Measurements from ENCODE around the gene TMEM200C. TPM values are rescaled to one million over a fixed set of nuclear protein-coding genes. Genes with fewer than 3 reads are reported as not detected.
A peak's percentile ranks its signal among the peaks of the same experiment; 100 is the strongest.

Gene TMEM200C
- total RNA-seq, 4 donors from 2014 or later, result 0.12 to 0.19 TPM; not detected in 2

DNA sequence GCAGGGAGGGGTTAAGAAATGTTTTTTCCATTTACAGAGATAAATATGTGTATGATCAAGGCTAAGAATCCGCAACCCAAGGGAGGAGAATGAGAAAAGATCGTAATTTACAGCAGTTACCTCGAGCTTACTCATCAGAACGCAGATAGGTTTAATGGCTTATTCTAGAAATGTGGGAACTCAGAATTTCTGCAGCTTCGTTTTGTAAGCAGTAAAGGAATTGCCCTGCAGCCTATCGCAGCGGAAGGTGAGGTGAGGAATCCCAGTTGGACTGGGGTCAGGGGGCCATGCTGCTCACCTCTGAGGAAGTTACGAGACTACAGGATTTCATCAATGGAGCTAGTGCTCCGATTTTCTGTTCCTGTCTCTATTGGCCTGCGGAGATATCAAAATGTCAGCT, 8.1 kb upstream of the TMEM200C start:
- TF ChIP-seq, protein P1, sequence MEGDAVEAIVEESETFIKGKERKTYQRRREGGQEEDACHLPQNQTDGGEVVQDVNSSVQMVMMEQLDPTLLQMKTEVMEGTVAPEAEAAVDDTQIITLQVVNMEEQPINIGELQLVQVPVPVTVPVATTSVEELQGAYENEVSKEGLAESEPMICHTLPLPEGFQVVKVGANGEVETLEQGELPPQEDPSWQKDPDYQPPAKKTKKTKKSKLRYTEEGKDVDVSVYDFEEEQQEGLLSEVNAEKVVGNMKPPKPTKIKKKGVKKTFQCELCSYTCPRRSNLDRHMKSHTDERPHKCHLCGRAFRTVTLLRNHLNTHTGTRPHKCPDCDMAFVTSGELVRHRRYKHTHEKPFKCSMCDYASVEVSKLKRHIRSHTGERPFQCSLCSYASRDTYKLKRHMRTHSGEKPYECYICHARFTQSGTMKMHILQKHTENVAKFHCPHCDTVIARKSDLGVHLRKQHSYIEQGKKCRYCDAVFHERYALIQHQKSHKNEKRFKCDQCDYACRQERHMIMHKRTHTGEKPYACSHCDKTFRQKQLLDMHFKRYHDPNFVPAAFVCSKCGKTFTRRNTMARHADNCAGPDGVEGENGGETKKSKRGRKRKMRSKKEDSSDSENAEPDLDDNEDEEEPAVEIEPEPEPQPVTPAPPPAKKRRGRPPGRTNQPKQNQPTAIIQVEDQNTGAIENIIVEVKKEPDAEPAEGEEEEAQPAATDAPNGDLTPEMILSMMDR (IDR thresholded peaks at IDR 0.05), result no peak
- no peak for ATAC-seq (ENCODE audit: low FRiP score)
- DNase-seq (ENCODE audit: low spot score), result no peak

DNA sequence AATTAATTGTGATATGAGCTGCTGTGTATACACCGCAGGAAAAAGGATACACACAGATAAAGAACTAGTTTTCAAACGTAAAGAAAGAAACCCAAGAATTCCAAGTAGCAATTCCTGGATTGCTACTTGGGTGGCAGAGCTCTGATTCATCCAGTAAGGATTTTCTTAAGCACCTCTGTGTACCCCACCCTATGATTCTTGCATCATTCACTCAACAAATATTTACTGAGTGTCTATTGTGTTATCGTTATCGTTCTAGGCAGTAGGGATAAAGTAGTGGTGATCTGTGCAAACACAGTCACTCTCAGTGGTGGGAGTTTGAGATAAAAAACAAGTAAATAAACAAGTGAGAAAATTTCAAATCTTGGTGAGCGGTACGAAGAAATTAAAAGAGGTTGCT, 4.9 kb upstream of the TMEM200C start:
- TF ChIP-seq, protein P1 (IDR thresholded peaks at IDR 0.05), result no peak
- DNase-seq (ENCODE audit: low spot score) (no peak), ATAC-seq (ENCODE audit: low FRiP score) (no peak)

DNA sequence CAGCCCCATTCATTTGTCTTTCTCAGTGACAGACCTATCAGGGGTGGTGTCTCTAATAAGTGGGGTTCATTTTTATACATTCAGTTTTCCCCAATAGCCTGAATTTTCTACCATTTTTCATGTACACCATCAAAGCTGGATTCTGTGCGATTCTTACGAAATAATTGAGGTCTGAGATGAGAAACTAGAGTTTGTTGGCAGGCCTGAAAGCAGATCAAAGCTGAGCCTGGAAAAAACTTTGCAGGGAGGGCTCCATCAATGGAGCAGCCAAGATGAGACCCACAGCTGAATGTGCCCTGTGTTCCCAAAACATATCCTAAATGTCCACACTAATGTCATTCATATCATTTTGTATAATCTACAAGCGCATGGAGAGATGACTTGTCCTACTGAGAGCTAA, 4.5 kb upstream of the TMEM200C start:
- TF ChIP-seq, protein P1 (IDR thresholded peaks at IDR 0.05), result no peak
- DNase-seq (ENCODE audit: low spot score), result no peak
- no peak for ATAC-seq (ENCODE audit: low FRiP score)

DNA sequence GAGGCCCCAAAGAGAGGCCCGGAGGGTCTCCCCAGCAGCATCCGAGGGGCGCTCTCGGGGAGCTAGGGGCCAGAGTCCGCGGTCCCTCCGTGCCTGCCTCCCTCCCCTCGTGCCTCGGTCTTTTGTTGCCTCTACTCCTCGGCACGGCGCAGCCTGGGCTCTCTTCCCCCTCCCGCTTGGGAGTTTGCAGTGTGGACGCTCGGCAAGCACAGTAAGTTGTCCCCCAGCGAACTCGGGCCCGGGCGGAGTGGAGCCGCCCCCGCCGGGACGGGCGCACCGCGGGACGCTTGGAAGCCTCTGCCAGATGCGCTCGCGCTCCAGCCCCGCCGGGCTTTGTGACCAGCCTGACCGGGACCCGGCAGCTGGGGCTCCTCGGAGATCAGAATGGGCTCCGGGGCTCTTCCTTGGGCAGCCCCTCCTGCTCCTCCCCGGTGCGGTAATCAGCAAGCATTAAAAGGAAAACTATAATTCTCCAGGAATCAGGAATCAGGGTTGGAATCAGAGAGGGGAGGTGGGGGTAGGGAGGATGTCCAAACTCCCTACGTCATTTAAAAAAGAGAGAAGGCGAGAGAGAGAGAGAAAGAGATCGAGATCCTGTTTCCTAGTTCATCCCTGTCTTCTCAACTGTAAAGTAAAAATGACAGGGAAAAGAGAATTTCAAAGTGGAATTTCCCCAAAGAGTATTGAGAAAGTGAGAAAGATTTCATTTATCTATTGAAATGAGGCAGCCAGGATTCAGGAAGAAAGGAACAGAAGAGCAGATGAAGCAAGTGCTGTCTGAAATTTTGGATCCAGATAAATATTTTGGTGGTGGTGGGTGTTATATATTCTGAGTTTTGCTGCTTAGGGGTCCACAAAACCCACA, 786 bp upstream of the TMEM200C start:
- DNase-seq (ENCODE audit: low spot score) (no peak), ATAC-seq (ENCODE audit: low FRiP score) (peak; percentile 72)
- TF ChIP-seq, protein P1 (IDR thresholded peaks at IDR 0.05), result no peak

DNA sequence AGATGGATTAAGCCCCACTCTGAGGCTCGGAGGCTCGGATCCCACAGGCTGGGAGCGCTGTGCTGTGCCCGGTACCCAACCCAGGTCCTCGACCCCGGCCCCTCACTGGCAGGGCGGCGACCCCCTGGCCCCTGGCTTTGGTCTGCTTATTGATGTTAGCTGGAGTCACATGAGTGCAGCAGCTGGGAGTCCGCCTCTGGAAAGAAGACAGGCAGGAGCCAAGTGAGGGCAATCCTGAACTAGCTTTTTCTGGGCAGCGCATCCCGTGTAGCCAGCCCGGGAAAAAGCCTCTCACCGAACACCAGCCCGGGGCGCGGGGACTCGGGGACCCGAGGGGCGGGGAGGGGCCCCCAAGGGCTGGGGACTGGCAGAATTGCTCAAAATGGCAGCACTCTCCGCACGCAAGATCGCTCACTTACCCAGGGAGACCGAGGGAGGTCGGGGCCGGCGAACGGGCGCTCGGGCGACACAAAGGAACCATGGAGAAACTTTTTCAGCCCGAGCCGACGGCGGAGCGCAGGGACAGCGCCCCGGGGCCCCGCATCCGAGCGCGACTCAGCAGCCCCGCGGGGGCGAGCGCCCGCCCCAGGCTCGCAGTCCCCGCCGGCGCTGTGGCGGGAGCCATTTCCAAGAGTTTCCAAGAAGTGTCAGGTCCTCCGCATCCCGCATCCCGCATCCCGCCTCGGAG, 567 bp downstream of the TMEM200C start:
- ATAC-seq (ENCODE audit: low FRiP score) (peak; percentile 3), DNase-seq (ENCODE audit: low spot score) (no peak)
- TF ChIP-seq, protein P1 (IDR thresholded peaks at IDR 0.05), result no peak

DNA sequence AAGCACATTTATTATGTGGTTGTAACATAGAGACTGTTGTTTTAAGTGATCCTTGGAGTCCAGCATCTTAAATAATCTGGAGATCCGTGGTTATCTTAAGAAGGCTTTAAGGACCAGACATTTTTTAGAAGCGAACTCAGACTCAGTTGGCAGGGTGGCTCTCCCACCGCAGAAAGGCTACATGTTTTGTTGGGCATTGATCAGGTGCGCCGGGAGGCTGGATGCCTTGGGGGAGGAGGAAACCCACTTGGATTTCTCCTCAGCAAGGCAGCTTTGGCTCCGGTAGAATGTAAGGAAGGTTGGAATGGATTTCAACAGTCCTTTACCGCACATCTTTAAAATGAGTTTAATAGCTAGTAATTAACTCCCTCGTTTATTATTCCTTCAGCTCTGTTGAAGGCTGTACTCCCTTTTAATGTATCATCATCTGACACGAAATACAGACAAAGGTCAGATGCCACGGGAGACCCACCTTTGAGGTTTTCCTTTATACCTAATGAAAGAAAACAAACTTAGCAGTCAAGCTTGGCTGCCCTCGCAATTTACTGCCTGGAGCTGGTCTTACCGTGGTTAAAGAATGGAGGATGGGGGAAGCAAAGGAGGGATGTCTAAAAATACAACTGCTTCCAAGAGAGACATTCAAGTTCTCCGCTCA, 1.2 kb downstream of the TMEM200C start:
- DNase-seq (ENCODE audit: low spot score), result no peak
- TF ChIP-seq, protein P1 (IDR thresholded peaks at IDR 0.05), result no peak
- no peak for ATAC-seq (ENCODE audit: low FRiP score)
